Natural killer cell treated with Interleukin-12 subunit alpha and Interleukin-12 subunit beta and Interleukin-15 and Interleukin-18, amount 100 ng/mL, for 72 hours (primary cell): ENCODE data around the gene SYNPO2L. TPM values are rescaled to one million over a fixed set of nuclear protein-coding genes. Genes with fewer than 3 reads are reported as not detected.
A peak's percentile ranks its signal among the peaks of the same experiment; 100 is the strongest.

Experiments
- ATAC-seq, 2 donors: fragments of 150-1000 bp; cut with Tn5 transposase in 1 of 2; sonication (Bioruptor Pico), chemical (Tn5 transposase) in 1 of 2; 2 replicates each; pipeline ENCODE4 v1.10.0; 2021
- DNase-seq: peaks from one replicate; pipeline ENCODE4 v3.0.0; 2022; ENCODE audit warnings: low spot score
- H3K27ac Mint-ChIP-seq, 2 donors: 1 replicate in 1 of 2; 2 replicates in 1 of 2; pipeline ENCODE4 v1.8.0; 2022; ENCODE audit warnings: mixed read lengths in 2 of 2, mild to moderate bottlenecking in 1 of 2, moderate library complexity in 1 of 2
- H3K27me3 Mint-ChIP-seq, 2 donors: 1 replicate in 1 of 2; 2 replicates in 1 of 2; pipeline ENCODE4 v1.8.0; 2022; ENCODE audit warnings: mixed read lengths in 2 of 2
- H3K36me3 Mint-ChIP-seq: one replicate; pipeline ENCODE4 v1.8.0; 2022; ENCODE audit warnings: mixed read lengths
- H3K4me1 Mint-ChIP-seq, 2 donors: 1 replicate in 1 of 2; 2 replicates in 1 of 2; pipeline ENCODE4 v1.8.0; 2022; ENCODE audit warnings: low read depth in 2 of 2, mixed read lengths in 2 of 2, mild to moderate bottlenecking in 1 of 2
- H3K4me3 Mint-ChIP-seq: one replicate; pipeline ENCODE4 v1.8.0; 2022; ENCODE audit warnings: mixed read lengths
- H3K9me3 Mint-ChIP-seq: 2 replicates; pipeline ENCODE4 v1.8.0; 2022; ENCODE audit warnings: mixed read lengths
- total RNA-seq, 2 donors: library from RNA; stranded (reverse); gene quantifications; one replicate each; pipeline ENCODE4 v1.2.3, GENCODE V29; 2022

The SYNPO2L gene
- total RNA-seq, 2 donors from 2014 or later = not detected

DNA sequence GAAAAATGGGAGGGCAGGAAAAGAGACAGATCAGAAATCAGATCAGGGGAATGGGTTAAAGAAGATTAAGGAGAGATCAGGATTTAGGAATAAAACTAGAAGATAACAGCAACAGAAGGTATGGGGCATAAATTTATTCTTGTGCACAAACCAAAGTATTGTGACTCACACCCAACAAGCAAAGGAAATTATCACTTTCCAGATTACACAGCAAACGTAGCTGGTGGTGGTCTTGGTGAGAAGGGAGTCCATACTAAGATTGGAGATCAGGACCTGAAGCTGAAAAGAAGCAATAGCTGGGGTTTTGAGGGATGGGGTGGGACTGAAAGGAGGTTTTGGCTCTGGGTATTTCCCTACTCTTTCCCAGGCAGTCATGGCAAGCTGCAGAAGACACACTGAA is 11.1 kb downstream of the SYNPO2L start:
- peak in 1 of 2 donors; percentile 48 for ATAC-seq
- DNase-seq = no peak
- H3K4me3 Mint-ChIP-seq = no peak overlapping the region
- peak overlapping the region; percentile 4 to 53 for H3K27ac Mint-ChIP-seq
- H3K27me3 Mint-ChIP-seq = peaks cover 0 to 3% of the 10 kb centered on the region in 2 donors
- peaks cover 17 to 21% of the 10 kb centered on the region in 2 donors for H3K4me1 Mint-ChIP-seq
- H3K36me3 Mint-ChIP-seq = no peaks in the 10 kb centered on the region
- H3K9me3 Mint-ChIP-seq = no peaks in the 10 kb centered on the region

DNA sequence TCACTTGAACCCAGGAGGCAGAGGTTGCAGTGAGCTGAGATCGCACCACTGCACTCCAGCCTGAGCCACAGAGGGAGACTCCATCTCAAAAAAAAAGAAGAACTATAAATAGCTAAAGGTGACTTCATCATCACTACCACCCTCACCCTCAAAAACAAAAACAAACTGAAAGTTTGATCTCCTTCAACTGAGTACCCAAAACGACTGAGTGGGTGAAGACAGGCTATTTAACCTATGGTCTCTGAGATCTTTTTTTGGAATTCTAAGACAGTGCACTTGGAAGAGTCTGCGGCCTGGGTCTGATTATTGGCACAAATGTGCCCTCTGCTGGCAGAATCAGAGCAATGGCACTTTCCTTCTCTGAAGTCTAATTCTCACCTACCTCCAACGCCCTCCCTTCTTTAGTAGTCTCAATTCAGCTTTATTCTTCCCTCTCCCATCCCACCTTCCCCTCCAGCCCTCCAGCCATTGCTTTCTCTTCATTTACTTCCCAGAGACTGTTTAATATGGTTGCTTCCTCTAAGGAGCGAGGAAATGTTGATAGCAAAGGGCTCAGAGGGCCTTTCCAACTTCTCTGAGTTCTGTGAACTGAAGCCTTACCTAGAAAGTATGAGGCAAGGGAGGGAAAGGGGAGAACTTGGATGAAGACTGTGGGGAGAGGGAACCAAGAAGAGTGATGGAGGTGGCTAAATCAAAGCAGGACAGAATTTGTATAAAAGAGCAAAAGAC is 11.7 kb downstream of the SYNPO2L start:
- Mint-ChIP-seq H3K4me1 (peaks cover 17 to 21% of the 10 kb centered on the region in 2 donors), H3K4me3 (no peak overlapping the region), H3K36me3 (no peaks in the 10 kb centered on the region), H3K27me3 (peaks cover 0 to 3% of the 10 kb centered on the region in 2 donors), H3K9me3 (no peaks in the 10 kb centered on the region), H3K27ac (peak overlapping the region; percentile 4 to 53)
- DNase-seq (peak; percentile 67), ATAC-seq (peak in 1 of 2 donors; percentile 69)

DNA sequence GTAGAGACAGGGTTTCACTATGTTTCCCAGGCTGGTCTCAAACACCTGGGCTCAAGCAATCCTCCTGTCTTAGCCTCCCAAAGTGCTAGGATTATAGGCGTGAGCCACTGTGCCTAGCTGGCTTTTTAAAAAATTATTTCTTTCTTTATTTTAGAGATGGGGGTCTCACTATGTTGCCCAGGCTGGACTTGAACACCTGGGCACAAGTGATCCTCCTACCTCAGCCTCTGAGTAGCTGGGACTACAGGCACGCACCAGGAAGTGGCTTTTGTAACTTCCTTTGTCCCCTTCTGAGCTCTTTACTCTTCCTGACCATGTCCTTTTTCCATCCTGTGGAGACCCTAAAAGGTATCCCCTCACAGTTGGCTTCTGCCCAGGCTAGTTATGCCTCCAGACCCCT is 12.5 kb downstream of the SYNPO2L start:
- Mint-ChIP-seq H3K4me3 (no peak overlapping the region), H3K36me3 (no peaks in the 10 kb centered on the region), H3K9me3 (no peaks in the 10 kb centered on the region), H3K4me1 (peaks cover 17 to 21% of the 10 kb centered on the region in 2 donors), H3K27me3 (peaks cover 0 to 3% of the 10 kb centered on the region in 2 donors), H3K27ac (peak overlapping the region in 1 of 2 donors; percentile 53)
- DNase-seq (no peak), ATAC-seq (no peak)

DNA sequence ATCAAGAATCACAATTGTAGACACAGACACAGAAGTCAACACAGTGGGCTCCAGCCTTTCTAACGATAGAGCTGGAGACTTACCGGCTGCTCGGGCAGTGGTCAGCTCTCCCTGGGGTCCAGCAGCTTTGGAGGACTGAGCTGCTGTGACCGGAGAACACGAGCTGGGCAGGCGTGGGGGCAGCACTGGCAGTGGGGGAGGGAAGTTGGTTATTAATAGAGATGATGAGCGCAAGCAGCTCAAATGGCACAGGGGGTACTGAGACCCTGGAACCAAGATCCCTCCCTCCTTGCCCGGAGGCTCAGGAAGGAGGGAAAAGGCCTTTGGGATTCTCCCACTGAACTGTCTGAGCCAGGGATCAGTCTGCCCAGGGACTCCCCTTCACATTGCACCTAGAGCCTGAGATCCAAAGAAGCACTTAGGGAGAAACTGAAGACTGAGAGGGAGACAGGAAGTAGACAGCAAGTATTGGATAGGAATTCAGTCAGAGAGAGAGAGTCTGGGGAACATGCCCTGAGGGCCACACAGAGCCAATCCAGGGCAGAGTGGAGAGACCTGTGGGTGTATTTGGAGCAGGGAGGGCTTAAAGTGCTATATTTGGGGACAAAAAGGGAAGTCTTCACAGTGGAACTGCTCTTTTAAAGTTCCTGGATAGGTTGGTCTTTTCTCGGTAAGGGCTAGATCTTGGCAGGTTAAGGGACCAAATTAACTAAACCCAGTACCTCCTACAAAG is 14.3 kb downstream of the SYNPO2L start, which contains the start of gene MYOZ1:
Gene MYOZ1, minus strand, starts transcription at position 147 of the 733 bp plus-strand sequence. CDS start 1,457 bp downstream, outside the sequence.
- DNase-seq (no peak), ATAC-seq (no peak)
- Mint-ChIP-seq H3K27me3 (peaks cover 0 to 3% of the 10 kb centered on the region in 2 donors), H3K9me3 (no peaks in the 10 kb centered on the region), H3K4me3 (no peak within 1 kb of the TSS), H3K4me1 (peaks cover 17 to 18% of the 10 kb centered on the region in 2 donors), H3K27ac (peak within 1 kb of the TSS in 1 of 2 donors; percentile 19), H3K36me3 (no peaks in the 10 kb centered on the region)

DNA sequence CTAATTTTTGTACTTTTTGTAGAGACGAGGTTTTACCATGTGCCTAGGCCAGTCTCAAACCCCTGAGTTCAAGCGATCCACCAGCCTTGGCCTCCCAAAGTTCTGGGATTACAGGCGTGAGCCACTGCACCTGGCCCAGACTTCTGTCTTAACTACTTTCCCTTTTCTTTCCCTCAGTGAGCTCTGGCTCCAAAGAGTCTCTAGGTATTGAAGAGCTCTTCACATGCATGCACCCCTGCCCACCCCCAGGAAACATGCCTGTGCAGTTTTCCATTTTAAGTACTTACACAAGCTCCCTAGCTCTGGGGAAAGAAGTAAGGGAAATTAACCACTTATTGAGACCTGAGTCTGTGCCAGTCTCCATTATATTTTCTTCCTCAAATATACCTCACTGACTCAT is 16.5 kb downstream of the SYNPO2L start:
- Mint-ChIP-seq H3K4me3 (no peak overlapping the region), H3K4me1 (peaks cover 4 to 6% of the 10 kb centered on the region in 2 donors), H3K27me3 (peaks cover 0 to 5% of the 10 kb centered on the region in 2 donors), H3K9me3 (no peaks in the 10 kb centered on the region), H3K36me3 (no peaks in the 10 kb centered on the region), H3K27ac (peak overlapping the region in 1 of 2 donors; percentile 33)
- no peak for ATAC-seq
- DNase-seq = no peak

DNA sequence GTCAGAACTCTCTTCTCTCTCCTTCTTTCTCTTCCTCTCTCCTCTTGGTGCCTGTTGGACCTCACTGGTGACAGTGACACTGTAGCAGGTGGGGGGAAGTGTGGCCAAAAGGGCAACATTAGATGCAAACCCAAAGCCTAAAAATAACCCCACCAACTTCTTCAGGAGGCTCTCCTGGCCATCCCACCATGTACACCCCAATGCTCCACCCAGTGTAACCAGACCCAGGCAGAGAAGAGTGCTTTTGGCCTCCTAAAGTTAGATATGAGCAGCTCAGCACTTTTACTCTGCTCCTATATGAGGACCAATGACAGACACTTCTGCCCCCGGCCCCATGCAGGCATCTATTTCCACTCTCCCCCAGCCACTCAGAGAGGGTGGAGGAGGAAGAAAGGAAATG is 20.0 kb downstream of the SYNPO2L start:
- Mint-ChIP-seq H3K27ac (no peak overlapping the region), H3K36me3 (no peaks in the 10 kb centered on the region), H3K4me3 (no peak overlapping the region), H3K27me3 (peaks cover 0 to 2% of the 10 kb centered on the region in 2 donors), H3K9me3 (no peaks in the 10 kb centered on the region), H3K4me1 (no peaks in the 10 kb centered on the region)
- peak in 1 of 2 donors; percentile 53 for ATAC-seq
- no peak for DNase-seq

DNA sequence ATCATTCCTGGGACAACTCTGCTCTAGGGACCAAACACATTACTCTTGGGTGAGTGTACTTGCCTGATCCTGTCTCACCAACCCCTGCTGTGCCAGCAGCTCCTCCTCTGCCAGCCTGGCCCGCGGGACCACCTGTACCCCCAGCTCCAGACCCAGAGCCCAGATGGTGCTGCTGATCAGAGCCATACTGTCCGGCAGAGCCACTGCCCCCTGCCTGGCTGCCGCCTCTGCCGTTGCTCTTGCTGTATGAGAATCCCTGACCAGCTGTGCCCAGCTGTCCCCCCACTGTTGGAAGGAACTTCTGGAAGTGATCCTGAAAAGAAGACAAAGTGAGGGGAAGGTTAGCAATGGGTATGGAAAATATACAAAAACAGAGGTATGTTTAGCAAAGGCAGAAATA is 21.4 kb downstream of the SYNPO2L start:
- Mint-ChIP-seq H3K4me3 (no peak overlapping the region), H3K4me1 (no peaks in the 10 kb centered on the region), H3K27me3 (peaks cover 0 to 2% of the 10 kb centered on the region in 2 donors), H3K9me3 (no peaks in the 10 kb centered on the region), H3K27ac (no peak overlapping the region), H3K36me3 (no peaks in the 10 kb centered on the region)
- DNase-seq (no peak), ATAC-seq (no peak)

DNA sequence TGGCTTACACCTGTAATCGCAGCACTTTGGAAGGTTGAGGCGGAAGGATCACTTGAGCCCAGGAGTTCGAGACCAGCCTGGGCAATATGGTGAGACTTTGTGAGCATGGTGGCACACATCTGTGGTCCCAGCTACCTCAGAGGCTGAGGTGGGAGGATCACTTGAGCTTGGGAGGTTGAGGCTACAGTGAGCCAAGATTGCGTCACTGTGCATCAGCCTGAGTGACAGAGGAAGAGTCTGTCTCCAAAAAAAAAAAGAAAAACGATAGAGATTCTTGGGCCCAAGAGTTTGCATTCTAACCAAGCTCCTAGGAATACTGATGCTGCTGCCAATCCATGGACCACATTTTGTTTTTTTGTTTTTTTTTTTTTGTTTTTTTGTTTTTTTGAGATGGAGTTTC is 26.7 kb downstream of the SYNPO2L start:
- Mint-ChIP-seq H3K36me3 (no peaks in the 10 kb centered on the region), H3K4me3 (no peak overlapping the region), H3K27ac (no peak overlapping the region), H3K4me1 (peaks cover 6 to 8% of the 10 kb centered on the region in 2 donors), H3K9me3 (no peaks in the 10 kb centered on the region), H3K27me3 (no peaks in the 10 kb centered on the region)
- DNase-seq (no peak), ATAC-seq (no peak)

DNA sequence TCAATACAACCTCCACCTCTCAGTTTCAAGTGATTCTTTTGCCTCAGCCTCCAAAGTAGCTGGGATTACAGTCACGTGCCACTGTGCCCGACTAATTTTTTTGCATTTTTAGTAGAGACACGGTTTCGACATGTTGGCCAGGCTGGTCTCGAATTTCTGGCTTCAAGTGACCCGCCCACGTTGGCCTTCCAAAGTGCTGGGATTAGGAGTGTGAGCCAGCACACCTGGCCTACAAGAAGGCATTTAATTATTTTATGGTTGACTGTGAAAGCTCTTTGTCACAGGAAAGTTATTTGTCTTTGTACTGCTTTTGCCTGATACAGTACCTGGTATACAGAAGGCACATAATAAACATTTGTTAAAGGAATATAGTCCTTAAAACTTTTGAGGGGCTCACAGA is 27.4 kb downstream of the SYNPO2L start:
- Mint-ChIP-seq H3K27ac (no peak overlapping the region), H3K36me3 (no peaks in the 10 kb centered on the region), H3K4me1 (peaks cover 6 to 8% of the 10 kb centered on the region in 2 donors), H3K4me3 (no peak overlapping the region), H3K9me3 (no peaks in the 10 kb centered on the region), H3K27me3 (no peaks in the 10 kb centered on the region)
- ATAC-seq (no peak), DNase-seq (no peak)

DNA sequence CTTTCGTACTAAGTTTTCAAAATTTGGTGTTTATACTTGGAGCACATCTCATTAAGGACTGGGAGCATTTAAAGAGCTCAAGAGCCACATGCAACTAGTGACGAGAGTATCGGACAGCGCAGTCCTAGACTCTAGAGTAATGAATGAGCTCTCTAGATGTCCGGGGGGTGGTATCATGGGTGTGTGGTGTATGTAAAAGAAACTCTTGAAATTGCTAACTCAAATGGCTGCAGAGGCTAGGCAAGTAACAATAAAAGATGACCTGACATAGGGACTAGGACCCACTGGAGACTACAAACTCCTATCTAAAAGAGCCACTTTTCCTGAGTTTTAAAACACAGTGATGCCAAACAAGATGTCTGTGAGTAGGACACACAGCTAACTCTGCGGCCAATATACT is 28.5 kb downstream of the SYNPO2L start:
- DNase-seq = no peak
- peaks cover 6 to 8% of the 10 kb centered on the region in 2 donors for H3K4me1 Mint-ChIP-seq
- ATAC-seq = no peak
- H3K27me3 Mint-ChIP-seq = no peaks in the 10 kb centered on the region
- peak overlapping the region in 1 of 2 donors; percentile 95 for H3K27ac Mint-ChIP-seq
- H3K36me3 Mint-ChIP-seq = no peaks in the 10 kb centered on the region
- H3K4me3 Mint-ChIP-seq = peak overlapping the region; percentile 55
- no peaks in the 10 kb centered on the region for H3K9me3 Mint-ChIP-seq

DNA sequence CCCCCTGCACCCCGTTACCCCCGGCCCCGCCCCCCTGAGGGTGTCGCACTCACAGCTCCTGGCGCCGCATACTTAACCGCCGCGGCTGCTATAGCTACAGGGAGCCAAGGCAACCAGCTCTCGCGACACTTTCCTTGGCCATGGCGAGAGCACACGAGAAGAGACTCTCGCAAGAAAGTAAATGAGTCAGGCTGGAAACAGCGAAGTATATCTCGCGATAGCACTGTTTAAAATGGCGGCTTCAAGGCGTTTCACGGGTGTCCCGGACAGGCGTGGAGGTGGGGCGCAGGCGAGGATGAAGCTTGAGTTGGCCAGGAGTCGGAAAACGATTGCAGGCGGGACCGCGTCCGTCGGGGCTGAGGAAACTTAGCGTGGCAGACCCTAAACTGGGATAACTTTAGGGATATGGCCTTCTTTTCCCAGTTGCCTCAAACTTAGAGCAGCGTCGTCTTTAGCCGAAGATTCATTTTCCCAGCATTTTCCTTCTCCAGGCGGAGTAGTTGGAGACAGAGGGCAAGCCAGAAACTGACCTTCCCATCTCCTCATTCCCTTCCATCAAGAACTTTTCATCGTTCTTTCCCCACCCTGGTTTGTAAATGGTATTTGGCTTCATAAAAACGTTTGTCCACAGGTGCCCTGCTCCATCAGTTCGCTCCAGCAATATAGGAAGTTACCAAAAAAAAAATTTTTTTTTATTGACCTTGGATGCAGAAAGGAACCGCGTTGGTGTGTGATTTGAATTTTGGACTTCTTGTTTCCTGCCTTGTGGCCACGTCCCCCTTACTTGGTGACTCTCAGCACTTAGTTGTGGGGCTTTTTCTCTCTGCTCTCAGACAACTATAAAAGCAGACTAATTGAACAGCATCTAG is 29.7 kb downstream of the SYNPO2L start:
- Mint-ChIP-seq H3K4me1 (peaks cover 6 to 8% of the 10 kb centered on the region in 2 donors), H3K27me3 (no peaks in the 10 kb centered on the region), H3K9me3 (no peaks in the 10 kb centered on the region), H3K36me3 (no peaks in the 10 kb centered on the region), H3K27ac (peak overlapping the region; percentile 89 to 95), H3K4me3 (peak overlapping the region; percentile 94)
- ATAC-seq (peak; percentile 99), DNase-seq (peak; percentile 93)

DNA sequence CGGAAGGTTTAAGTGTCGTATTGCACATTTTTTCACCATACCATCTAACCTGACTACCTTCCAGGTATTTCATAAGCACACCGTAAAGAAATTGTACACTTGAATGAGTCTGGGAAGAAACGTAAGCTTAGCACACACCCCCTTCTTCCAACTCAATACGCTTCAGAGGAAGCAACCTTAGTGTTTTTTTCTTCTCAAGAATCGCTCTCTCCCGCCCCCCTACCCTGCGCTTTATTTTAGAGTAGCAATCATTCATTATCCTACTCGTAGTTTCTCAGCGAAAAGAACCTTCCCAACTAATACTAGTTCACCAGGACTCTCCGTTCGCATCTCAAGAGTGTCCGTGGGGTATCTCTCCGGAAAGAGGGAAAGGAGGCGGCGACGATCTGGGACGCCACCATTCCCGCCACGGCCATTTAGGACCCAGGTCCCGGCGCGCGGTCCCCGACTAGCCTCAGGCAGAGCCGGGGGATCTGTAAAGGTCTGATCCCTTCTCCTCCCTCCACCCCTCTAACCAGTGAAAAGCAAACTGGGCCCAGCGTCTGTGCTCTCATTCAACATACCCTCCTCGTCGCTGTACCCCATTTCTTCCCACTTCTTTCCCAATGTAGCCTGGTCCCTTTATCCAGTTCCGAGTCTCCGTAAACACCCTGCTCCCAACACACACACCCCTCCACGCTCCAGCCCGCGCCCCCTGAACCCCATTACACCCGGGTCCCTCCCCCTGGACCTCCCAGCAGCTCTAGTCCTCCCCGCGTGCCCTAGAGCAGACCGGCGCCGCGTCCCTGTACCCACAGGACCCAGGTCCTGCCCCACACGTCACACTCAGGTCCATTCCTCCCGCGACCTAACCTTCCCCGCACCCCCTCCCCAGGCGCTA is 30.6 kb downstream of the SYNPO2L start:
- H3K27ac Mint-ChIP-seq = peak overlapping the region; percentile 89 to 95

DNA sequence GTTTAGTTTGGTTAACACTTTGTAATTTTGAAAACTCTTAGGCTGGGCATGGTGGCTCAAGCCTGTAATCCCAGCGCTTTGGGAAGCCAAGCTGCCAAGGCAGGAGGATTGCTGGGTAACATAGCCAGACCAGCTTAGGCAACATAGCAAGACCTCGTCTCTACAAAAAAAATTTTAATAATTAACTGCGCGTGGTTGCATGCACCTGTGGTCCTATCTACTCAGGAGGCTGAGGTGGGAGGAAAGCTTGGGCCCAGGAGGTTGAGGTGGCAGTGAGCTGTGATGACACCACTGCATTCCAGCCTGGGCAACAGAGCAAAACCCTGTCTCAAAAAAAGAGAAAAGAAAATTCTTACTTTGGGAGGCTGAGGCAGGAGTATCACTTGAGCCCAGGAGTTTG is 32.8 kb downstream of the SYNPO2L start:
- H3K27me3 Mint-ChIP-seq = no peaks in the 10 kb centered on the region
- H3K27ac Mint-ChIP-seq = no peak overlapping the region
- H3K9me3 Mint-ChIP-seq = no peaks in the 10 kb centered on the region
- DNase-seq (no peak), ATAC-seq (no peak)
- H3K4me1 Mint-ChIP-seq = peaks cover 6 to 8% of the 10 kb centered on the region in 2 donors
- H3K36me3 Mint-ChIP-seq = no peaks in the 10 kb centered on the region
- H3K4me3 Mint-ChIP-seq = no peak overlapping the region

More for the DNA sequence above, 30.6 kb downstream of the SYNPO2L start:
- Mint-ChIP-seq H3K27me3 (no peaks in the 10 kb centered on the region), H3K4me1 (peaks cover 6 to 8% of the 10 kb centered on the region in 2 donors), H3K9me3 (no peaks in the 10 kb centered on the region), H3K36me3 (no peaks in the 10 kb centered on the region), H3K4me3 (peak overlapping the region; percentile 94)
- ATAC-seq = peak; percentile 7 to 77
- DNase-seq = no peak
